GM12878 (cell line): Measurements from ENCODE around the gene MAML3. TPM values are rescaled to one million over a fixed set of nuclear protein-coding genes. Genes with fewer than 3 reads are reported as not detected.

Experiments
- ATAC-seq: fragments of 200-7000 bp; cut with Tn5 transposase; 3 replicates; pipeline ENCODE4 v1.9.1; 2020; ENCODE audit warnings: mild to moderate bottlenecking, moderate library complexity
- BruUV-seq: library from RNA; stranded (reverse); fragments of 400-500 nt; replicated peaks from 2 replicates; lab custom pipeline; 2021; lab: Mats Ljungman, UMichigan
- CTCF ChIA-PET: fragments of 300-600 bp; sonication (Branson Sonifier 250); formaldehyde crosslinking; extraction: SDS; loops from one replicate; lab custom pipeline; 2021; ENCODE audit warnings: inconsistent platforms; lab: Yijun Ruan, JAX
- POLR2A ChIA-PET: fragments of 350-600 bp; formaldehyde crosslinking; extraction: SDS; loops from one replicate; lab custom pipeline; 2021; ENCODE audit warnings: inconsistent platforms; lab: Charles Lee
- RAD21 ChIA-PET: fragments of 300-600 bp; sonication (Branson Sonifier 250); formaldehyde crosslinking; loops from one replicate; lab custom pipeline; 2023; ENCODE audit warnings: antibody characterized with exemption; ENCODE audit not compliant: unreplicated experiment; lab: Charles Lee
- SMC1A ChIA-PET: fragments of 300-600 bp; sonication (Branson Sonifier 250); formaldehyde crosslinking; loops from one replicate; lab custom pipeline; 2023; ENCODE audit not compliant: unreplicated experiment, uncharacterized antibody; lab: Charles Lee
- DNase-seq: peaks from one replicate; pipeline ENCODE4 v3.0.0-alpha.2; 2011; ENCODE audit warnings: low read depth, low spot score
- FAIRE-seq: peaks from 3 replicates; lab custom pipeline; 2011; peaks lifted over from hg19 to GRCh38; lab: Jason Lieb, UNC
- H2AFZ ChIP-seq: 2 replicates; pipeline ENCODE4 v1.6.0; 2011; ENCODE audit warnings: low read depth, low read length, control low read depth; ENCODE audit not compliant: control insufficient read depth
- H3K27ac ChIP-seq: 2 replicates; pipeline ENCODE4 v1.5.1; 2011; ENCODE audit warnings: control low read depth; ENCODE audit not compliant: control insufficient read depth, insufficient read depth
- H3K27me3 ChIP-seq, 2 experiments: replicated peaks in 1 of 2; 2 replicates each; pipeline versions ENCODE4 v1.6.0 to v1.6.1; 2011; ENCODE audit warnings: low read length in 1 of 2; ENCODE audit not compliant: control insufficient read depth in 2 of 2, insufficient read depth in 2 of 2
- H3K36me3 ChIP-seq, 2 experiments: 2 replicates each; pipeline ENCODE4 v1.5.1; 2011; ENCODE audit warnings: low read length in 1 of 2; ENCODE audit not compliant: control insufficient read depth in 2 of 2, insufficient read depth in 2 of 2
- H3K4me1 ChIP-seq: 2 replicates; pipeline ENCODE4 v1.6.1; 2011; ENCODE audit warnings: mild to moderate bottlenecking, low read length, moderate library complexity, mixed read lengths; ENCODE audit not compliant: control insufficient read depth, insufficient read depth
- H3K4me2 ChIP-seq: 2 replicates; pipeline ENCODE4 v1.6.0; 2011; ENCODE audit warnings: control low read depth; ENCODE audit not compliant: control insufficient read depth, insufficient read depth
- H3K4me3 ChIP-seq: fragments of 200-600 bp; sonication (generic); 2 replicates; pipeline ENCODE4 v1.5.1; 2016
- H3K79me2 ChIP-seq: 2 replicates; pipeline ENCODE4 v1.6.0; 2011; ENCODE audit warnings: low read length; ENCODE audit not compliant: control insufficient read depth, insufficient read depth
- H3K9ac ChIP-seq: 2 replicates; pipeline ENCODE4 v1.8.0; 2011; ENCODE audit warnings: low read length, control low read depth, mixed read lengths; ENCODE audit not compliant: control insufficient read depth, insufficient read depth
- H3K9me3 ChIP-seq: replicated peaks from 3 replicates; pipeline ENCODE4 v1.5.1; 2011; ENCODE audit warnings: mild to moderate bottlenecking, low read length; ENCODE audit not compliant: control insufficient read depth, insufficient read depth
- H4K20me1 ChIP-seq: 2 replicates; pipeline ENCODE4 v1.6.0; 2011; ENCODE audit not compliant: control insufficient read depth, insufficient read depth
- BACH1 ChIP-seq: fragments of 450-650 bp; IDR thresholded peaks from 2 replicates; pipeline ENCODE4 v1.6.1; 2017; ENCODE audit warnings: mild to moderate bottlenecking, borderline replicate concordance
- BHLHE40 ChIP-seq, 2 experiments: fragments of 450-650 bp in 1 of 2; IDR thresholded peaks; 2 replicates each; pipeline ENCODE4 v1.6.1; 2011 to 2017; ENCODE audit warnings: low read depth in 2 of 2, borderline replicate concordance in 1 of 2, improper control_type of control experiment in 1 of 2, low read length in 1 of 2, mild to moderate bottlenecking in 1 of 2
- BMI1 ChIP-seq: fragments of 450-650 bp; IDR thresholded peaks from 2 replicates; pipeline ENCODE4 v1.6.1; 2016; ENCODE audit warnings: mild to moderate bottlenecking, moderate library complexity, borderline replicate concordance
- EED ChIP-seq: sonication (generic); IDR thresholded peaks from 2 replicates; pipeline ENCODE4 v1.6.1; 2016; ENCODE audit warnings: antibody characterized with exemption, low read depth
- MYB ChIP-seq: fragments of 150-350 bp; IDR thresholded peaks from 2 replicates; pipeline ENCODE4 v1.6.1; 2014; ENCODE audit warnings: mild to moderate bottlenecking, low read depth, low read length, borderline replicate concordance
- POLR2A ChIP-seq: IDR thresholded peaks from 2 replicates; pipeline ENCODE4 v1.6.1; 2011; ENCODE audit warnings: low read depth, mild to moderate bottlenecking, low read length
- RAD51 ChIP-seq: fragments of 450-650 bp; IDR thresholded peaks from 2 replicates; pipeline ENCODE4 v1.6.1; 2016; ENCODE audit warnings: moderate library complexity, mild to moderate bottlenecking, inconsistent platforms
- RELB ChIP-seq: fragments of 450-650 bp; IDR thresholded peaks from 2 replicates; pipeline ENCODE4 v1.6.1; 2017; ENCODE audit warnings: low read depth, mild to moderate bottlenecking, moderate library complexity
- WRNIP1 ChIP-seq: IDR thresholded peaks from 2 replicates; pipeline ENCODE4 v1.6.1; 2011; ENCODE audit warnings: low read depth, low read length, improper control_type of control experiment, borderline replicate concordance
- ZNF687 ChIP-seq: fragments of 450-650 bp; IDR thresholded peaks from 2 replicates; pipeline ENCODE4 v1.6.1; 2017; ENCODE audit warnings: mild to moderate bottlenecking, moderate library complexity
- WGBS: methylation state at CpG from one replicate; pipeline ENCODE4 v1.1.6; 2016; ENCODE audit warnings: low lambda C conversion rate; ENCODE audit not compliant: insufficient replicate concordance, insufficient coverage; ENCODE audit errors: missing lambda C conversion rate; 5-methylcytosine and 5-hydroxymethylcytosine counted together
- in situ Hi-C: fragments of 300-500 bp; cut with MboI; formaldehyde crosslinking; loops from 9 replicates; pipeline ENCODE4 v1.14.3; 2018; ENCODE audit warnings: mixed read lengths
- intact Hi-C: fragments of 100-400 bp; cut with micrococcal nuclease; formaldehyde crosslinking; loops from one replicate; pipeline ENCODE4 v1.14.2; 2022; ENCODE audit not compliant: unreplicated experiment
- polyA plus RNA-seq, 11 experiments: library from polyadenylated mRNA; depleted of rRNA in 4 of 11; unstranded in 6 of 11; stranded (reverse) in 5 of 11; fragments of >200 nt; fragmentation: Nextera tagmentation in 4 of 11; fragmentation: Illumina TruSeq in 1 of 11; extraction: Ambion mirVana in 4 of 11; extraction: Trizol in 1 of 11; gene quantifications; 1 replicate in 1 of 11; 2 replicates in 10 of 11; pipeline versions ENCODE4 v1.2.1 to v1.2.3, GENCODE V29; 2011 to 2016; ENCODE audit warnings: inconsistent platforms in 2 of 11, missing spikeins in 2 of 11, low read depth in 1 of 11
- total RNA-seq, 4 experiments: library from RNA; depleted of rRNA in 3 of 4; stranded (reverse); fragments of >200 nt in 3 of 4; fragmentation: Illumina TruSeq in 1 of 4; extraction: Trizol in 1 of 4; gene quantifications; 2 replicates each; pipeline versions ENCODE4 v1.2.1 to v1.2.3, GENCODE V29; 2013 to 2021
- TF ChIP-seq, protein P1 (sequence below): fragments of 450-650 bp; IDR thresholded peaks from 2 replicates; pipeline ENCODE4 v1.6.1; 2018; ENCODE audit warnings: borderline replicate concordance, mild to moderate bottlenecking; ENCODE audit not compliant: partially characterized antibody

The MAML3 gene
- total and polyA plus RNA-seq, 10 of the 15 experiments (the other 5 are each of a cell fraction or from before 2014, with no cell fraction given) = under 0.01 to 0.53 (median 0.06) TPM; not detected in 2

DNA sequence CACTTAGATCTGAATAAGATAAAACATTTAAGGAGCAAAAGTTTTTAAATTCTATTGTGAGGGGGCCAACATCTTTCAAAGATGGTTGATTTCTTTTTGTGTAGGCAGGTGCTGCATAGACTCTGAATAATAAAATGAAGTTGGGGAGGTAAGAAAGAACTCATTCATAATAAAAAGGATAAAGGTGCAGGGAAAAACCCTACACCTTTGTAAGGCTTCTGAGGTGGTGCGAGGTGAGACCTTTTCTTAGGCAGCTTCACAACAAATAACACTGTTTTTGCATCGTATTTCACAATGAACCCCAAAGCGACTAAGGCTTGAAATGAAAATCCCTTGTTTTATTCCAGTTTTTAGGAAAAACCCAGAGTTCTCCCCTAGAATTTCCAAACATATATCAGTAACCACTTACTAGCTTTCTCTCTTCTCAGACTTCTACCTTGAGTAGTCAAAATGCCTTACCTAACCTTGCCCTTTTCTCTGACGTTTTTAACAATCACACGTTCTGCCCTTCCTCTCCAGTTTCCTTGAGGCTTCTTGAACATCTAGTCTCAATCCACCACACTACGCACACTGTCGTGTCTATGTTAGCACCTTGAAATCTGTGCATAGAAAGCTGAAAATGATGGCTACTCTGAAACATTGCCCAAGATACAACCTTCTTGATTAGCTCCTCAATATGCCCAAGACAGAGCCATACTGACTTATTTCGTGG, 30.2 kb downstream of the MAML3 start:
- H2AFZ ChIP-seq = no peak overlapping the region
- ChIA-PET POLR2A (no interaction called here), CTCF (interaction anchor here (0.5 to 0.7 kb wide), 2 partner anchors 73 to 129 kb away, joined by 3 to 4 read pairs; no protein-coding TSS in a partner anchor), RAD21 (no interaction called here), SMC1A (no interaction called here)
- no peak for FAIRE-seq
- H3K36me3 ChIP-seq = no peaks in the 10 kb centered on the region
- no peak for ATAC-seq
- intact Hi-C loops (no loop called here), in situ Hi-C loops (no loop called here)
- no peak for DNase-seq
- TF ChIP-seq BACH1 (no peak), WRNIP1 (no peak), RAD51 (no peak), BMI1 (no peak), BHLHE40 (IDR thresholded peaks at IDR 0.05; ENCODE audit: borderline replicate concordance in 1 of 2, low read depth in 2 of 2, low read length in 1 of 2) (no peak), MYB (no peak), ZNF687 (no peak), POLR2A (no peak), EED (no peak), RELB (no peak)
- TF ChIP-seq, protein P1, sequence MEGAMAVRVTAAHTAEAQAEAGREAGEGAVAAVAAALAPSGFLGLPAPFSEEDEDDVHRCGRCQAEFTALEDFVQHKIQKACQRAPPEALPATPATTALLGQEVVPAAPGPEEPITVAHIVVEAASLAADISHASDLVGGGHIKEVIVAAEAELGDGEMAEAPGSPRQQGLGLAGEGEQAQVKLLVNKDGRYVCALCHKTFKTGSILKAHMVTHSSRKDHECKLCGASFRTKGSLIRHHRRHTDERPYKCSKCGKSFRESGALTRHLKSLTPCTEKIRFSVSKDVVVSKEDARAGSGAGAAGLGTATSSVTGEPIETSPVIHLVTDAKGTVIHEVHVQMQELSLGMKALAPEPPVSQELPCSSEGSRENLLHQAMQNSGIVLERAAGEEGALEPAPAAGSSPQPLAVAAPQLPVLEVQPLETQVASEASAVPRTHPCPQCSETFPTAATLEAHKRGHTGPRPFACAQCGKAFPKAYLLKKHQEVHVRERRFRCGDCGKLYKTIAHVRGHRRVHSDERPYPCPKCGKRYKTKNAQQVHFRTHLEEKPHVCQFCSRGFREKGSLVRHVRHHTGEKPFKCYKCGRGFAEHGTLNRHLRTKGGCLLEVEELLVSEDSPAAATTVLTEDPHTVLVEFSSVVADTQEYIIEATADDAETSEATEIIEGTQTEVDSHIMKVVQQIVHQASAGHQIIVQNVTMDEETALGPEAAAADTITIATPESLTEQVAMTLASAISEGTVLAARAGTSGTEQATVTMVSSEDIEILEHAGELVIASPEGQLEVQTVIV = no peak
- no peak overlapping the region for H3K4me3 ChIP-seq
- H3K79me2 ChIP-seq = no peaks in the 10 kb centered on the region
- no TSS peak for BruUV-seq
- no peaks in the 10 kb centered on the region for H3K4me1 ChIP-seq
- no peaks in the 10 kb centered on the region for H3K9me3 ChIP-seq
- no peak overlapping the region for H3K9ac ChIP-seq
- H3K27me3 ChIP-seq = no peaks in the 10 kb centered on the region; a peak in 2 of 4 replicates
- no peak overlapping the region for H3K4me2 ChIP-seq
- no peak overlapping the region for H3K27ac ChIP-seq
- 38% methylated on average over 8 of the region's 8 CpGs for WGBS
- H4K20me1 ChIP-seq = no peaks in the 10 kb centered on the region
